Measurements from ENCODE around the gene PREP. TPM values are rescaled to one million over a fixed set of nuclear protein-coding genes. Genes with fewer than 3 reads are reported as not detected.

Gene PREP
- 18.0 and 18.8 TPM in 2 replicates for total RNA-seq

- Histone ChIP-seq H3K4me3 (ENCODE audit: low read depth, low read length) (peak within 1 kb of the TSS; percentile 97), H3K36me3 (ENCODE audit: control insufficient read depth, insufficient read depth, low read length) (no peaks in the 10 kb centered on the region), H3K27me3 (ENCODE audit: control insufficient read depth, insufficient read depth, low read length) (no peaks in the 10 kb centered on the region)
- peak; percentile 80 for TF ChIP-seq CTCF (IDR thresholded peaks at IDR 0.05; ENCODE audit: insufficient read depth, low read length, poor library complexity, severe bottlenecking)
- DNase-seq (ENCODE audit: low read depth): no peak
These were observed at the start of gene PREP for GRCh38 chr6:105402939-105403935. Gene PREP (minus strand): TSS chr6:105403082. CDS start chr6:105402891, 191 bp downstream.

GRCh38 chr6:105452376-105452775, 49.5 kb upstream of the PREP start:
- Histone ChIP-seq H3K4me3 (ENCODE audit: low read depth, low read length) (no peak overlapping the region), H3K27me3 (ENCODE audit: control insufficient read depth, insufficient read depth, low read length) (no peaks in the 10 kb centered on the region), H3K36me3 (ENCODE audit: control insufficient read depth, insufficient read depth, low read length) (no peaks in the 10 kb centered on the region)

DNA sequence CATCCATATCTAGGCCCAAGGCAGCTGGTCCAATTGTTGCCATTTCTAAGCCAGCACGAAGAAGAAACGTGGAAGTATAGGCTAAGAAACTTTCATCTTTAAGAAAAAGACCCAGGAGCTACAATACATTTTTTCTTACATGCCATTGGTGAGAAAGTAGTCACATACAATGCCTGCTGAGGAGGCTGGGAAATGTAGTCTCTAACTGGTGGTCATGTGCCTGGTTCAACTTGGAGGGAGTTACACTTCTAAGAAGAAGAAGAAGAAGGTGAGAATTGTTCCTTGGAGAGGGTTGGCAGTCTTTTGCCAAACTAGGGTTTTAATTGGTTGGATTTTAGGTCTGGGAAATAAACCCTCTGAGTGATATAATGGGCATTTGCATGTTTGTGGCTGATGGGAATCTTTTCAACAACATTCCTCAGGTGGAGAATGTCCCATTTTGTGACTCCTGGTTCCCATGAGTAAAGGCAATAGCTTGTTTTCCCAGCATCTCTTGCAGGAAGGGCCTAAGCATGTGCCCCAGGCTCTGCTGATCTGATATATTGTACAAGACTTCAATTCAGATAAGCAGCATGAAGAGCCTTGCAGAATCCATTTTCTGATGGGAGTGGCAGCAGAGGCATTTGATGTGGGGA, 47.0 kb upstream of the PREP start:
- Histone ChIP-seq H3K27me3 (ENCODE audit: control insufficient read depth, insufficient read depth, low read length) (no peaks in the 10 kb centered on the region), H3K4me3 (ENCODE audit: low read depth, low read length) (no peak overlapping the region), H3K36me3 (ENCODE audit: control insufficient read depth, insufficient read depth, low read length) (no peaks in the 10 kb centered on the region)
- TF ChIP-seq CTCF (IDR thresholded peaks at IDR 0.05; ENCODE audit: insufficient read depth, low read length, poor library complexity, severe bottlenecking): no peak
- no peak for DNase-seq (ENCODE audit: low read depth)

More at GRCh38 chr6:105452376-105452775, 49.5 kb upstream of the PREP start:
- TF ChIP-seq CTCF (IDR thresholded peaks at IDR 0.05; ENCODE audit: insufficient read depth, low read length, poor library complexity, severe bottlenecking): no peak
- DNase-seq (ENCODE audit: low read depth): no peak

DNA sequence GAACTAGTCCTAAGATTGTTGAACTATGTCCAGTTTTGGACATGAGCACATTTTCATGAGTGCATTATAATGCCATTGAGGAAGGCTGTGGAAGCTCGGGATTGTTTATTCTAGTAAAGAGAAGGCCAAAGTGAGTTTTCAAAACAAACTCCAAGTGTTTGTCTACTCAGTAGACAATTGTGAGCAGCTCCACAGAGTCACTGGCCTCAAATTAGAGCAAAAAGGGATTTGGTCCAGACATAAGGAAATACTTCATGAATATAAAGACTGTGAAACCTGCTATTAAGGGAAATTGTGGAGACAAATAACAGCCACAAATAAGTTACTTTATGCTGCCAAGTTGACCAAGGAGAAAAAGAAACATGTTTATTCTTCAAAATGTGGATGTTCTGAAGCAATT, 42.6 kb upstream of the PREP start:
- Histone ChIP-seq H3K4me3 (ENCODE audit: low read depth, low read length) (no peak overlapping the region), H3K27me3 (ENCODE audit: control insufficient read depth, insufficient read depth, low read length) (no peaks in the 10 kb centered on the region), H3K36me3 (ENCODE audit: control insufficient read depth, insufficient read depth, low read length) (no peaks in the 10 kb centered on the region)
- TF ChIP-seq CTCF (IDR thresholded peaks at IDR 0.05; ENCODE audit: insufficient read depth, low read length, poor library complexity, severe bottlenecking): no peak
- no peak for DNase-seq (ENCODE audit: low read depth)

DNA sequence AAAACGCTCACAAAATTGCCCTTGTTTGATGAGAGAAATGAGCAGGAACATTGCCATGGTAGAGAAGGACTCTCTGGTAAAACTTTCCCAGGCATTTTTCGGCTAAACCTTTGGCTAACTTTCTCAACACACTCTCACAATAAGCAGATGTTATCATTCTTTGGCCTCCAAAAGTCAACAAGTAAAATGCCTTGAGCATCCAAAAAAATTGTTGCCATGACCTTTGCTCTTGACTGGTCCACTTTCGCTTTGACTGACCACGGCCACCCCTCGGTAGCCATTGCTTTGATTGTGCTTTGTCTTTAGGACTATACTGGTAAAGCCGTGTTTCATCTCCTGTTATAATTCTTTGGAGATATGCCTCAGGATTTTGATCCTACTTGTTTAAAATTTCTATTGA, 41.1 kb upstream of the PREP start:
- TF ChIP-seq CTCF (IDR thresholded peaks at IDR 0.05; ENCODE audit: insufficient read depth, low read length, poor library complexity, severe bottlenecking): no peak
- Histone ChIP-seq H3K4me3 (ENCODE audit: low read depth, low read length) (no peak overlapping the region), H3K27me3 (ENCODE audit: control insufficient read depth, insufficient read depth, low read length) (no peaks in the 10 kb centered on the region), H3K36me3 (ENCODE audit: control insufficient read depth, insufficient read depth, low read length) (no peaks in the 10 kb centered on the region)
- DNase-seq (ENCODE audit: low read depth): no peak
